HepG2 (cell line): ENCODE data around the gene ZBTB1. TPM values are rescaled to one million over a fixed set of nuclear protein-coding genes. Genes with fewer than 3 reads are reported as not detected.
A peak's percentile ranks its signal among the peaks of the same experiment; 100 is the strongest.

Source experiments
- ATAC-seq: fragments of 200-7000 bp; cut with Tn5 transposase; 3 replicates; pipeline ENCODE4 v1.9.1; 2020; ENCODE audit warnings: mild to moderate bottlenecking, moderate library complexity
- BruUV-seq: library from RNA; stranded (reverse); fragments of 400-500 nt; replicated peaks from 2 replicates; lab custom pipeline; 2021; lab: Mats Ljungman, UMichigan
- CTCF ChIA-PET: fragments of 300-600 bp; formaldehyde crosslinking; extraction: SDS; loops from one replicate; lab custom pipeline; 2021; ENCODE audit warnings: low total read pairs, inconsistent platforms, low intra/inter-chr PET ratio; lab: Yijun Ruan, JAX
- POLR2A ChIA-PET: fragments of 350-600 bp; sonication (Branson Sonifier 250); formaldehyde crosslinking; loops from one replicate; lab custom pipeline; 2020; ENCODE audit warnings: antibody characterized with exemption, inconsistent platforms; lab: Yijun Ruan, JAX
- DNase-seq: peaks from one replicate; pipeline ENCODE4 v3.0.0-alpha.2; 2015; ENCODE audit warnings: low spot score
- FAIRE-seq: peaks from 3 replicates; lab custom pipeline; 2011; peaks lifted over from hg19 to GRCh38; lab: Jason Lieb, UNC
- H2AFZ ChIP-seq: one replicate; pipeline ENCODE4 v1.6.1; 2011; ENCODE audit warnings: low read length, inconsistent platforms
- H3K27ac ChIP-seq: fragments of 300-600 bp; 3 replicates; pipeline ENCODE4 v1.8.0; 2011; ENCODE audit warnings: mixed run types, mild to moderate bottlenecking, mixed read lengths, low read length, inconsistent platforms; ENCODE audit not compliant: insufficient read depth; ENCODE audit errors: extremely low read length
- H3K27me3 ChIP-seq, 2 experiments: fragments of 200-600 bp in 1 of 2; 2 replicates in 1 of 2; 3 replicates in 1 of 2; pipeline versions ENCODE4 v1.6.0 to v1.8.0; 2011; ENCODE audit warnings: low read length in 2 of 2, mild to moderate bottlenecking in 2 of 2, moderate library complexity in 2 of 2, inconsistent platforms in 1 of 2; ENCODE audit not compliant: insufficient read depth in 2 of 2, control insufficient read depth in 1 of 2
- H3K36me3 ChIP-seq, 2 experiments: fragments of 200-600 bp in 1 of 2; replicated peaks in 1 of 2; 2 replicates in 1 of 2; 3 replicates in 1 of 2; pipeline versions ENCODE4 v1.5.1 to v1.8.0; 2011; ENCODE audit warnings: low read length in 2 of 2, inconsistent platforms in 1 of 2; ENCODE audit not compliant: insufficient read depth in 2 of 2, control insufficient read depth in 1 of 2
- H3K4me1 ChIP-seq: 2 replicates; pipeline ENCODE4 v1.5.1; 2012; ENCODE audit warnings: low read length, inconsistent platforms; ENCODE audit not compliant: insufficient read depth
- H3K4me2 ChIP-seq: 2 replicates; pipeline ENCODE4 v1.6.0; 2011; ENCODE audit warnings: low read depth, low read length, inconsistent platforms
- H3K4me3 ChIP-seq, 3 experiments: fragments of 200-600 bp in 1 of 3; sonication (generic), shearing (Covaris generic) in 1 of 3; replicated peaks in 1 of 3; 2 replicates each; pipeline ENCODE4 v1.5.1; 2011 to 2016; ENCODE audit warnings: low read length in 3 of 3, inconsistent platforms in 2 of 3, low read depth in 2 of 3, mild to moderate bottlenecking in 2 of 3, control low read depth in 1 of 3, mixed read lengths in 1 of 3; ENCODE audit not compliant: insufficient read depth in 1 of 3
- H3K79me2 ChIP-seq: one replicate; pipeline ENCODE4 v1.6.1; 2011; ENCODE audit warnings: low read length, inconsistent platforms; ENCODE audit not compliant: insufficient read depth
- H3K9ac ChIP-seq: 2 replicates; pipeline ENCODE4 v1.6.0; 2011; ENCODE audit warnings: mild to moderate bottlenecking, low read depth, low read length, inconsistent platforms; ENCODE audit not compliant: insufficient read depth
- H3K9me3 ChIP-seq: 2 replicates; pipeline ENCODE4 v1.5.1; 2012; ENCODE audit warnings: mild to moderate bottlenecking, low read length
- H4K20me1 ChIP-seq: 2 replicates; pipeline ENCODE4 v1.6.0; 2011; ENCODE audit warnings: inconsistent platforms, mild to moderate bottlenecking, low read length, moderate library complexity; ENCODE audit not compliant: insufficient read depth
- FOSL2 ChIP-seq: sonication (generic); formaldehyde crosslinking; IDR thresholded peaks from 2 replicates; pipeline ENCODE4 v1.4.0; 2020; ENCODE audit warnings: missing genetic modification reagents
- HNRNPL ChIP-seq: fragments of 200-400 bp; formaldehyde crosslinking; IDR thresholded peaks from 2 replicates; pipeline ENCODE4 v1.6.1; 2017; ENCODE audit warnings: mild to moderate bottlenecking, low read depth, low read length
- ISX ChIP-seq: sonication (generic); formaldehyde crosslinking; conservative IDR thresholded peaks from 2 replicates; pipeline ENCODE4 v1.5.0; 2020; ENCODE audit warnings: missing genetic modification reagents
- MXD4 ChIP-seq: IDR thresholded peaks from 2 replicates; pipeline ENCODE4 v1.6.1; 2016; ENCODE audit warnings: mild to moderate bottlenecking, missing biosample characterization, missing genetic modification reagents
- RFX5 ChIP-seq: IDR thresholded peaks from 2 replicates; pipeline ENCODE4 v1.6.1; 2011; ENCODE audit warnings: low read depth, low read length, improper control_type of control experiment
- SMARCE1 ChIP-seq: fragments of 450-650 bp; IDR thresholded peaks from 2 replicates; pipeline ENCODE4 v1.6.1; 2017; ENCODE audit warnings: borderline replicate concordance
- SOX6 ChIP-seq, 2 experiments: fragments of 450-650 bp in 1 of 2; sonication (generic) in 1 of 2; formaldehyde crosslinking in 1 of 2; IDR thresholded peaks; 2 replicates each; pipeline versions ENCODE4 v1.4.0 to v1.6.1; 2017 to 2020; ENCODE audit warnings: antibody characterized with exemption in 1 of 2, mild to moderate bottlenecking in 1 of 2, missing genetic modification reagents in 1 of 2
- ZBTB21 ChIP-seq: sonication (generic); formaldehyde crosslinking; IDR thresholded peaks from 2 replicates; pipeline ENCODE4 v1.4.0; 2020; ENCODE audit warnings: missing genetic modification reagents
- ZC3H13 ChIP-seq: sonication (generic); formaldehyde crosslinking; IDR thresholded peaks from 2 replicates; pipeline ENCODE4 v1.8.1; 2023; ENCODE audit warnings: mild to moderate bottlenecking, missing genetic modification reagents, moderate library complexity
- ZFP36 ChIP-seq: fragments of 150-350 bp; IDR thresholded peaks from 2 replicates; pipeline ENCODE4 v1.6.1; 2018; ENCODE audit warnings: borderline replicate concordance, low read length, low read depth; ENCODE audit not compliant: partially characterized antibody
- ZIK1 ChIP-seq: sonication (generic); formaldehyde crosslinking; IDR thresholded peaks from 2 replicates; pipeline ENCODE4 v1.5.0; 2020; ENCODE audit warnings: mild to moderate bottlenecking, low read depth, missing genetic modification reagents, borderline replicate concordance
- ZKSCAN8 ChIP-seq: IDR thresholded peaks from 2 replicates; pipeline ENCODE4 v1.6.1; 2016; ENCODE audit warnings: borderline replicate concordance, missing genetic modification reagents, missing compliant biosample characterization
- ZNF274 ChIP-seq: sonication (generic); formaldehyde crosslinking; IDR thresholded peaks from 2 replicates; pipeline ENCODE4 v1.5.1; 2020; ENCODE audit warnings: mild to moderate bottlenecking, missing genetic modification reagents
- ZNF510 ChIP-seq: sonication (generic); formaldehyde crosslinking; IDR thresholded peaks from 2 replicates; pipeline ENCODE4 v1.4.0; 2020; ENCODE audit warnings: low read depth, mild to moderate bottlenecking, missing genetic modification reagents
- ZNF615 ChIP-seq: sonication (generic); formaldehyde crosslinking; IDR thresholded peaks from 2 replicates; pipeline ENCODE4 v1.5.0; 2020; ENCODE audit warnings: mild to moderate bottlenecking, missing genetic modification reagents, borderline replicate concordance
- ZNF619 ChIP-seq: sonication (generic); formaldehyde crosslinking; IDR thresholded peaks from 2 replicates; pipeline ENCODE4 v1.4.0; 2020; ENCODE audit warnings: mild to moderate bottlenecking, missing genetic modification reagents
- WGBS: methylation state at CpG from one replicate; pipeline ENCODE4 v1.1.6; 2017; ENCODE audit warnings: low lambda C conversion rate; 5-methylcytosine and 5-hydroxymethylcytosine counted together
- in situ Hi-C: cut with HindIII; loops from 2 replicates; pipeline ENCODE4 v1.10.0; 2017; ENCODE audit warnings: low pct_unique_long_range_greater_than_20kb; ENCODE audit not compliant: extremely low pct_ligation_motif_present
- intact Hi-C: fragments of 100-400 bp; cut with micrococcal nuclease; formaldehyde crosslinking; loops from one replicate; pipeline ENCODE4 v1.10.0; 2022; ENCODE audit not compliant: unreplicated experiment
- polyA plus RNA-seq, 8 experiments: library from polyadenylated mRNA; depleted of rRNA in 3 of 8; stranded (reverse) in 7 of 8; unstranded in 1 of 8; fragments of >200 nt; fragmentation: Illumina TruSeq in 4 of 8; extraction: Trizol in 4 of 8; gene quantifications; 2 replicates each; pipeline versions ENCODE4 v1.2.1 to v1.2.3, GENCODE V29; 2011 to 2016; ENCODE audit warnings: low read depth in 4 of 8, missing spikeins in 1 of 8, mixed read lengths in 1 of 8; ENCODE audit not compliant: insufficient read depth in 1 of 8
- total RNA-seq, 5 experiments: library from RNA; depleted of rRNA; stranded (reverse); fragments of >200 nt; fragmentation: Illumina TruSeq; extraction: Trizol; gene quantifications; 2 replicates each; pipeline ENCODE4 v1.2.3, GENCODE V29; 2016; ENCODE audit warnings: low read depth in 1 of 5
- TF ChIP-seq, protein P1 (sequence below): IDR thresholded peaks from 2 replicates; pipeline ENCODE4 v1.6.1; 2016
- TF ChIP-seq, protein P2 (sequence below): sonication (generic); formaldehyde crosslinking; IDR thresholded peaks from 2 replicates; pipeline ENCODE4 v1.5.0; 2020; ENCODE audit warnings: mild to moderate bottlenecking, missing genetic modification reagents
- TF ChIP-seq, protein P3 (sequence below): sonication (generic); formaldehyde crosslinking; IDR thresholded peaks from 2 replicates; pipeline ENCODE4 v1.5.0; 2020; ENCODE audit warnings: missing genetic modification reagents

The ZBTB1 gene
- total and polyA plus RNA-seq, 2 of the 13 experiments (the other 11 are each of a cell fraction or from before 2014, with no cell fraction given), result 18.8 to 22.6 TPM

DNA sequence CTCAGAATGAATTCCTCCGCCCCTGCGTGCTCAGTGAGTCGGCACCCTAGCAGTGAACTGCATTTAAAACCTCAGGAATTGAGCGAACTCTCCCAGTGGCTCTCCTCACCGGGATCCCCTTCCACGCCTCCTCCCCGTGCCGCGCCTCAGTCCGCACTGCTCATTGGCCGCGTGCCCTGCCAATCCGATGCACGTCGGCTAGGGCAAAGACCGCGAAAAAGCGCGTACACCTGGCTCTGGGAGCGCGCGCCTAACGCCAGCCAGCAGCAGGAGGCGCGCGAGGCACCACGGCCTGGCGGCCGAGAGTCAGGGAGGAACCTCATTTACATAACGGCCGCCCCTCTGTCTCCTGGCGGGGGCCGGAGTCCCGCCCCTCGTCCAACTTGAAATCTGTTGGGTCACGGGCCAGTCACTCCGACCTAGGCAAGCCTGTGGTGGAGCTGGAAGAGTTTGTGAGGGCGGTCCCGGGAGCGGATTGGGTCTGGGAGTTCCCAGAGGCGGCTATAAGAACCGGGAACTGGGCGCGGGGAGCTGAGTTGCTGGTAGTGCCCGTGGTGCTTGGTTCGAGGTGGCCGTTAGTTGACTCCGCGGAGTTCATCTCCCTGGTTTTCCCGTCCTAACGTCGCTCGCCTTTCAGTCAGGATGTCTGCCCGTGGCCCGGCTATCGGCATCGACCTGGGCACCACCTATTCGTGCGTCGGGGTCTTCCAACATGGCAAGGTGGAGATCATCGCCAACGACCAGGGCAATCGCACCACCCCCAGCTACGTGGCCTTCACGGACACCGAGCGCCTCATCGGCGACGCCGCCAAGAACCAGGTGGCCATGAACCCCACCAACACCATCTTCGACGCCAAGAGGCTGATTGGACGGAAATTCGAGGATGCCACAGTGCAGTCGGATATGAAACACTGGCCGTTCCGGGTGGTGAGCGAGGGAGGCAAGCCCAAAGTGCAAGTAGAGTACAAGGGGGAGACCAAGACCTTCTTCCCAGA is 35.9 kb downstream of the ZBTB1 start, which contains the start of gene HSPA2:
Gene HSPA2, plus strand, starts transcription at position 534 of the 995 bp plus-strand sequence. Its CDS starts 109 bp downstream, at position 643.
- POLR2A ChIA-PET, result interaction anchor here (1.0 kb wide), 1 partner anchor 35 kb away, joined by 4 read pairs; no protein-coding TSS in a partner anchor
- in situ Hi-C loops, result loop anchor here (5.0 kb wide), 1 partner anchor 97 kb away; no protein-coding TSS in a partner anchor
- H4K20me1 ChIP-seq, result no peaks in the 10 kb centered on the region
- no peak for TF ChIP-seq ZFP36
- TF ChIP-seq, protein P1, sequence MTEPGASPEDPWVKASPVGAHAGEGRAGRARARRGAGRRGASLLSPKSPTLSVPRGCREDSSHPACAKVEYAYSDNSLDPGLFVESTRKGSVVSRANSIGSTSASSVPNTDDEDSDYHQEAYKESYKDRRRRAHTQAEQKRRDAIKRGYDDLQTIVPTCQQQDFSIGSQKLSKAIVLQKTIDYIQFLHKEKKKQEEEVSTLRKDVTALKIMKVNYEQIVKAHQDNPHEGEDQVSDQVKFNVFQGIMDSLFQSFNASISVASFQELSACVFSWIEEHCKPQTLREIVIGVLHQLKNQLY, result 0 out of 2 replicates have a peak, but pooled peaks have one; percentile 44
- no peak for TF ChIP-seq ZNF615 (CRISPR knock-in tag)
- no peak for TF ChIP-seq ZBTB21
- no peak for TF ChIP-seq ZIK1 (CRISPR knock-in tag)
- no peak for TF ChIP-seq ISX (CRISPR knock-in tag)
- TF ChIP-seq ZC3H13 (CRISPR knock-in tag), result 0 out of 2 replicates have a peak, but pooled peaks have one; percentile 26
- no peak for TF ChIP-seq HNRNPL
- no peak for TF ChIP-seq SMARCE1
- no peak for TF ChIP-seq ZNF274 (CRISPR knock-in tag)
- TF ChIP-seq FOSL2 (CRISPR knock-in tag), result no peak; the same call in 1 of the 2 replicates
- TF ChIP-seq SOX6 (IDR thresholded peaks at IDR 0.05), result no peak
- peak; percentile 25; the same call in 1 of the 2 replicates for TF ChIP-seq SOX6 (CRISPR knock-in tag; IDR thresholded peaks at IDR 0.05)
- TF ChIP-seq, protein P2, sequence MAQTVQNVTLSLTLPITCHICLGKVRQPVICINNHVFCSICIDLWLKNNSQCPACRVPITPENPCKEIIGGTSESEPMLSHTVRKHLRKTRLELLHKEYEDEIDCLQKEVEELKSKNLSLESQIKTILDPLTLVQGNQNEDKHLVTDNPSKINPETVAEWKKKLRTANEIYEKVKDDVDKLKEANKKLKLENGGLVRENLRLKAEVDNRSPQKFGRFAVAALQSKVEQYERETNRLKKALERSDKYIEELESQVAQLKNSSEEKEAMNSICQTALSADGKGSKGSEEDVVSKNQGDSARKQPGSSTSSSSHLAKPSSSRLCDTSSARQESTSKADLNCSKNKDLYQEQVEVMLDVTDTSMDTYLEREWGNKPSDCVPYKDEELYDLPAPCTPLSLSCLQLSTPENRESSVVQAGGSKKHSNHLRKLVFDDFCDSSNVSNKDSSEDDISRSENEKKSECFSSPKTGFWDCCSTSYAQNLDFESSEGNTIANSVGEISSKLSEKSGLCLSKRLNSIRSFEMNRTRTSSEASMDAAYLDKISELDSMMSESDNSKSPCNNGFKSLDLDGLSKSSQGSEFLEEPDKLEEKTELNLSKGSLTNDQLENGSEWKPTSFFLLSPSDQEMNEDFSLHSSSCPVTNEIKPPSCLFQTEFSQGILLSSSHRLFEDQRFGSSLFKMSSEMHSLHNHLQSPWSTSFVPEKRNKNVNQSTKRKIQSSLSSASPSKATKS (CRISPR knock-in tag), result no peak
- TF ChIP-seq ZKSCAN8 (CRISPR knock-in tag), result no peak
- TF ChIP-seq MXD4 (CRISPR knock-in tag), result 0 out of 2 replicates have a peak, but pooled peaks have one; percentile 27
- TF ChIP-seq RFX5, result no peak
- TF ChIP-seq ZNF510 (CRISPR knock-in tag), result 0 out of 2 replicates have a peak, but pooled peaks have one; percentile 44
- TF ChIP-seq ZNF619, result no peak; the same call in 1 of the 2 replicates
- TF ChIP-seq, protein P3, sequence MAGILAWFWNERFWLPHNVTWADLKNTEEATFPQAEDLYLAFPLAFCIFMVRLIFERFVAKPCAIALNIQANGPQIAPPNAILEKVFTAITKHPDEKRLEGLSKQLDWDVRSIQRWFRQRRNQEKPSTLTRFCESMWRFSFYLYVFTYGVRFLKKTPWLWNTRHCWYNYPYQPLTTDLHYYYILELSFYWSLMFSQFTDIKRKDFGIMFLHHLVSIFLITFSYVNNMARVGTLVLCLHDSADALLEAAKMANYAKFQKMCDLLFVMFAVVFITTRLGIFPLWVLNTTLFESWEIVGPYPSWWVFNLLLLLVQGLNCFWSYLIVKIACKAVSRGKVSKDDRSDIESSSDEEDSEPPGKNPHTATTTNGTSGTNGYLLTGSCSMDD (CRISPR knock-in tag), result no peak

More for the DNA sequence above, 35.9 kb downstream of the ZBTB1 start, which contains the start of gene HSPA2:
- CTCF ChIA-PET, result interaction anchor here (1.2 kb wide), 1 partner anchor 97 kb away, joined by 5 read pairs; no protein-coding TSS in a partner anchor
- Histone ChIP-seq H3K9me3 (no peaks in the 10 kb centered on the region), H3K27me3 (no peaks in the 10 kb centered on the region), H3K4me1 (peaks cover 18% of the 10 kb centered on the region), H2AFZ (no peak within 1 kb of the TSS), H3K27ac (peak within 1 kb of the TSS; percentile 59), H3K9ac (peak within 1 kb of the TSS; percentile 65), H3K36me3 (no peaks in the 10 kb centered on the region), H3K4me2 (peak within 1 kb of the TSS; percentile 65), H3K79me2 (no peaks in the 10 kb centered on the region), H3K4me3 (peak within 1 kb of the TSS; percentile 70 to 73 (median 72))
- peak; percentile 89 for FAIRE-seq
- WGBS, result 76% methylated on average over 50 of the region's 79 CpGs
- intact Hi-C loops, result loop anchor here (1.0 kb wide), 2 partner anchors 96 to 224 kb away; no protein-coding TSS in a partner anchor
- peak; percentile 88 for DNase-seq
- ATAC-seq, result peak; percentile 99
- no TSS peak for BruUV-seq
